AG09319 (cell line): Measurements from ENCODE around the gene SYN1.
"Not testable (repeated sequence)": the region's sequence is repeated elsewhere in the genome, so short reads cannot be mapped to it uniquely, and the experiment has no call there.

ENCODE experiments used
- DNase-seq: peaks from one replicate; pipeline ENCODE4 v3.0.0-alpha.2; 2010; ENCODE audit warnings: low read depth; ENCODE audit errors: extremely low read depth
- TF ChIP-seq, protein P1 (sequence below): IDR thresholded peaks from 2 replicates; pipeline ENCODE4 v1.5.1; 2011; ENCODE audit warnings: low read depth, mild to moderate bottlenecking, inconsistent platforms, low read length, moderate library complexity

SYN1 gene

DNA sequence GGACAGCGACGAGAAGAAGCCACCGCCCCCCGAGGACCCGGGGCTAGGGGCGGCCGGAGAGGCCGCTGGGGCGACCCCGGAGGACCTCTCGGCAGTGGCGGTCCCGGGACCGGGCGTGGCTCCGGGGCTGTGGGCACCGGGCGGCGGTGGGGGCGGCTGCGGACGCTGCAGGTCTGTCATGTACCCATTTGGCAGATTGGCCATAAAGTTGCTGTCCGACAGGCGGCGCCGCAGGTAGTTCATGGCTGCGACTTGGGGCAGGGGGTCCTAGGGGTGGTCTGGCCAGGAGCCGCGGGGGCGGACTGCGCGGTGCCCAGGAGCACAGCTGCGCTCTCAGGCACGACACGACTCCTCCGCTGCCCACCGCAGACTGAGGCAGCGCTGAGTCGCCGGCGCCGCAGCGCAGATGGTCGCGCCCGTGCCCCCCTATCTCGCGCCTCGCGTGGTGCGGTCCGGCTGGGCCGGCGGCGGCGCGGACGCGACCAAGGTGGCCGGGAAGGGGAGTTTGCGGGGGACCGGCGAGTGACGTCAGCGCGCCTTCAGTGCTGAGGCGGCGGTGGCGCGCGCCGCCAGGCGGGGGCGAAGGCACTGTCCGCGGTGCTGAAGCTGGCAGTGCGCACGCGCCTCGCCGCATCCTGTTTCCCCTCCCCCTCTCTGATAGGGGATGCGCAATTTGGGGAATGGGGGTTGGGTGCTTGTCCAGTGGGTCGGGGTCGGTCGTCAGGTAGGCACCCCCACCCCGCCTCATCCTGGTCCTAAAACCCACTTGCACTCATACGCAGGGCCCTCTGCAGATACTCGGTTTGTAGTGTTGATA is at the start of gene SYN1:
Gene SYN1, minus strand, starts transcription at position 372 of the 817 bp plus-strand sequence. Its CDS starts 129 bp downstream, at position 243.
- no peak for DNase-seq
- TF ChIP-seq, protein P1, sequence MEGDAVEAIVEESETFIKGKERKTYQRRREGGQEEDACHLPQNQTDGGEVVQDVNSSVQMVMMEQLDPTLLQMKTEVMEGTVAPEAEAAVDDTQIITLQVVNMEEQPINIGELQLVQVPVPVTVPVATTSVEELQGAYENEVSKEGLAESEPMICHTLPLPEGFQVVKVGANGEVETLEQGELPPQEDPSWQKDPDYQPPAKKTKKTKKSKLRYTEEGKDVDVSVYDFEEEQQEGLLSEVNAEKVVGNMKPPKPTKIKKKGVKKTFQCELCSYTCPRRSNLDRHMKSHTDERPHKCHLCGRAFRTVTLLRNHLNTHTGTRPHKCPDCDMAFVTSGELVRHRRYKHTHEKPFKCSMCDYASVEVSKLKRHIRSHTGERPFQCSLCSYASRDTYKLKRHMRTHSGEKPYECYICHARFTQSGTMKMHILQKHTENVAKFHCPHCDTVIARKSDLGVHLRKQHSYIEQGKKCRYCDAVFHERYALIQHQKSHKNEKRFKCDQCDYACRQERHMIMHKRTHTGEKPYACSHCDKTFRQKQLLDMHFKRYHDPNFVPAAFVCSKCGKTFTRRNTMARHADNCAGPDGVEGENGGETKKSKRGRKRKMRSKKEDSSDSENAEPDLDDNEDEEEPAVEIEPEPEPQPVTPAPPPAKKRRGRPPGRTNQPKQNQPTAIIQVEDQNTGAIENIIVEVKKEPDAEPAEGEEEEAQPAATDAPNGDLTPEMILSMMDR, result no peak; the same call in 1 of the 2 replicates

DNA sequence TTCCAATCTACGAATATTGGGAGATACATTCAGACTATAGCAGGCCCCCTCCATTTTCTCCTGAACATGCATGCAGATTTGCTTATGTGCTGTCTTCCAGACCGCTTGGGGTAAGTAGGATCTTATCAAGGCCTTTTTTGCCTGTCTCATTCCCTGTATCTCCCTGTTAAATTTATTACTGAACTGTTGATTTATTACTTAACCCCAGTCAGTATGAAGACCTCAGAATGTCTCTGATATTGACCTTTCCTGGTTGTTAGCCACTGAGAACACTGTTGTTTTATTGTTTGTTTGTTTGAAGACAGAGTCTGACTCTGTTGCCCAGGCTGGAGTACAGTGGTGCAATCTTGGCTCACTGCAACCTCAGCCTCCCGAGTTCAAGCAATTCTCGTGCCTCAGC is 46.1 kb upstream of the SYN1 start:
- not testable (repeated sequence) for DNase-seq

DNA sequence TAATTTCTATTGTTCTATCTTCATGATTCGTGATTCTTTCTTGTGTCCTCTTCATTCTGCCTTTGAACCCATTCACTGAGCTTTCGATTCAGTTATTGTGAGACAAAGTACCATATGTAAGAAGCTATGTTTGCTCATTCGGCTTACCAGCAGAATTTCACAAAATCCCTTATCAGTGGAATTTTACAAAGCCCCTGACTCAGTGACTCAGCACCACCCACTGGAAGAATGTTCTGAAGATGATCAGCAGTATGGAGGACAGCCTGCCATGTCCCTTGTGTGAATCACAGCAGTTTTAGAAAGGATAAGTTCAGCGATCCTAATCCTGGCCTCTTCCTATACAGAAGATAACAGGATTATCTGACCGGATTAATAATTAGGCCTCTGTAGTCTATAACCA is 45.1 kb upstream of the SYN1 start:
- TF ChIP-seq, protein P1, result no peak
- no peak for DNase-seq

DNA sequence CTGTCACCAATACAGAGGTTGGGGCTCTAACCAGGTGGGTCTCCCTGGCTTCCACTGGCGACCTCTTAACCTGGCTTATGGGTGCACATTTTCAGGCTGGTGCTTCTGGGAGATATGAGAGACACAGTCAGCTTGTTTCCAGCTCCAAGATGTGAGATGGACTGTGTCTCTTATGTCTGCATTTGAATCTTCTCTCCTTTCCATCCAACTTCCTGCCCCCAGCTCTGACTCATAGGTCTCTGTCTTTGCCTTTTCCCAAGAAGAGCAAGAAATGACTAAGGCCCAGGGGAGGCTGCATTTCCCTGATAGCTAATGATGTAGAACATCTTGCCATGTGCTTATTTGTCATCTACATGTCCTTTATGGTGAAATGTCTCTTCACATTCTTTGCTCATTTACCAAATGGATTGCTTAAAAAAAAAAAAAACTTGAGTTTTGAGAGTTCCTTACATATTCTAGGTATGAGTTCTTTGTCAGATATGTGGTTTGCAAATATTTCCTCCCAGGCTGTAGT is 42.5 kb upstream of the SYN1 start:
- TF ChIP-seq, protein P1, result no peak
- DNase-seq, result peak; percentile 44

DNA sequence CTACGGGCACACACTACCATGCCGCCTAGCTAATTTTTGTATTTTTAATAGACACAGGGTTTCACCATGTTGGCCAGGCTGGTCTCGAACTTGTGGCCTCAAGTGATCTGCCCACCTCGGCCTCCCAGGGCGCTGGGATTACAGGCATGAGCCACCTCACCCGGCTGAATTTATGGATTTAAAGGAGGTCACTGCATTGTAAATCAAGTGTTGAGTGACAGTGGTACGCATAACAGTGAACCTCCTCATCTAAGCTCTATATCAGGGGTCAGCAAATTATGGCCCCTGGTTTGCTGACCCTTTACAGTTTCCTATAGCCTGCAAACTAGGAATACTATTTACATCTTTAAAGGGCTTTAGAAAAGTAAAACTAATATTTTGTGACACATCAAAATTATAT is 41.9 kb upstream of the SYN1 start:
- DNase-seq, result no peak
- TF ChIP-seq, protein P1, result no peak

DNA sequence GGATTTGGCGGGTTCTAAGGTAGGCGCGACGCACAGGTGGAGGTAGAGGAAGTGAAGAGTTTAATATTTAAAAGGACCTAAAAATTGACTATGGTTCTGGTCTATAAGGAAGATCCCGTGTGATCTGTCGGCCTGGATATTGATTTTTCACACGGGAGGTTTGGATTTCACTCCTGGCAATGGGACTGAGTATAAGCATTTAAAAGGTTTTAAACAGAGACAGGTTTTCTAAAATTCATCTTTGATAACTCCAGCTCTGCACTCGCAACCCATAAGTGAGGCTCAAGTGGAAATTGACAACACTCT is 39.7 kb upstream of the SYN1 start:
- DNase-seq, result no peak
- TF ChIP-seq, protein P1, result no peak

DNA sequence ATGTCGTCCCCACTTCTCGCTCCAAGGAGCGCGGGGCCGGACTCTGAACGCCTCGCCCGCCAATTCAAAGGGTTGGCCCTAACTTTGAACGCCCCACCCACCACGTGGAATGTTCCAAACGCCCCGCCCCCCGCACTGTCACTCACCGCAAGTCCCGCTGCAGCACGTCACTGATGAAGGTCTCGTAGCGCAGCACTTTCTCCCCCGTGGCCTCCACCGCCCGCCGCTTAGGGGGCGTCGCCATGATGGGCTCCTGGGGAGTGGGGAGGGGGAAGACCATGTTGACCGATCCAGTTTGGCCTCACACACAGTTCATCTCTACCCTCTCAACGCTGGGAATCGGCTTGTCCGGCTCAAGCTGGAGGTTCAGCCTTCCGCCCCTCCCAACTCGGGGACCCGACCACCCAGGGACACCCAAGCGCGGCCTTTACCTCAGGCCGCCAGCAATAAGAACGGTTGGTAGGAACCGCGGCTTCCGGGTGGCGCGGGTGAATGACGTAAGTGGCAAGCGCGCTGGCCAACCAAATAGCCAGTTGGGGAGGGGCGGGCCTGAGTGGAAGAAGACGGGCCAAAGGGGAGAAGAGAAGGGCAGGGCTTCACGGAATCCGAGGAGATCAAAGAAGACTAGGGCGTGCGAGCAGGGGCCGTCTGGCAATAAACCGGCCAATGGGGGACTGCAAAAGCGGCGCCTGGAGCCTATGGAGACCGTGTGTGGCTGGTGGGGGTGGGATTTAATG is 39.2 kb upstream of the SYN1 start, which contains the start of gene UXT:
Gene UXT, minus strand, starts transcription at position 497 of the 737 bp plus-strand sequence. Its CDS starts 253 bp downstream, at position 244.
- TF ChIP-seq, protein P1, result no peak

More for the DNA sequence above, 39.2 kb upstream of the SYN1 start, which contains the start of gene UXT:
- peak; percentile 90 for DNase-seq
